ENCODE data around the gene MACROD2. TPM values are rescaled to one million over a fixed set of nuclear protein-coding genes. Genes with fewer than 3 reads are reported as not detected.

MACROD2 gene
- total RNA-seq, 4 donors from 2014 or later, result 10.0 to 24.0 (median 17.0) TPM

GRCh38 chr20:15859061-15859460 lies 1863.7 kb downstream of the MACROD2 start:
- intact Hi-C loops (cut with DNase I; ENCODE audit: low total_unique reads), result no loop called here
- no peak overlapping the region for H3K4me3 ChIP-seq (ENCODE audit: low read depth, poor library complexity, severe bottlenecking)
- DNase-seq (ENCODE audit: low spot score in 2 of 2), result no peak
- WGBS, 2 donors, result 98 to 100% methylated on average over 2 of the region's 2 CpGs
- no peak for TF ChIP-seq CTCF (IDR thresholded peaks at IDR 0.05)
- no peak for TF ChIP-seq POLR2A (IDR thresholded peaks at IDR 0.05)

- WGBS, 2 donors, result 77 to 79% methylated on average over 2 of the region's 2 CpGs
- DNase-seq (ENCODE audit: low spot score in 2 of 2), result no peak
- intact Hi-C loops (cut with DNase I; ENCODE audit: low total_unique reads), result no loop called here
- TF ChIP-seq CTCF (IDR thresholded peaks at IDR 0.05), result no peak
- H3K4me3 ChIP-seq (ENCODE audit: low read depth, poor library complexity, severe bottlenecking), result no peak overlapping the region
Measured at GRCh38 chr20:15860850-15861249, 1865.5 kb downstream of the MACROD2 start.

- H3K4me3 ChIP-seq (ENCODE audit: low read depth, poor library complexity, severe bottlenecking), result no peak overlapping the region
- TF ChIP-seq POLR2A (IDR thresholded peaks at IDR 0.05), result no peak
- no peak for TF ChIP-seq CTCF (IDR thresholded peaks at IDR 0.05)
- intact Hi-C loops (cut with DNase I; ENCODE audit: low total_unique reads), result no loop called here
- DNase-seq (ENCODE audit: low spot score in 2 of 2), result no peak
- WGBS, 2 donors, result 74 to 80% methylated on average over 4 of the region's 4 CpGs
Measured at GRCh38 chr20:15862178-15862577, 1866.9 kb downstream of the MACROD2 start.

GRCh38 chr20:15863735-15864134 lies 1868.4 kb downstream of the MACROD2 start:
- intact Hi-C loops (cut with DNase I; ENCODE audit: low total_unique reads), result no loop called here
- DNase-seq (ENCODE audit: low spot score in 2 of 2), result no peak
- TF ChIP-seq POLR2A (IDR thresholded peaks at IDR 0.05) (no peak), CTCF (IDR thresholded peaks at IDR 0.05) (no peak)

GRCh38 chr20:15865553-15865952 lies 1870.2 kb downstream of the MACROD2 start:
- intact Hi-C loops (cut with DNase I; ENCODE audit: low total_unique reads), result no loop called here
- no peak for DNase-seq (ENCODE audit: low spot score in 2 of 2)
- 92 to 98% methylated on average over 2 of the region's 2 CpGs for WGBS, 2 donors
- H3K4me3 ChIP-seq (ENCODE audit: low read depth, poor library complexity, severe bottlenecking), result no peak overlapping the region
- TF ChIP-seq POLR2A (IDR thresholded peaks at IDR 0.05) (no peak), CTCF (IDR thresholded peaks at IDR 0.05) (no peak)

More at GRCh38 chr20:15863735-15864134, 1868.4 kb downstream of the MACROD2 start:
- no peak overlapping the region for H3K4me3 ChIP-seq (ENCODE audit: low read depth, poor library complexity, severe bottlenecking)

- H3K4me3 ChIP-seq (ENCODE audit: low read depth, poor library complexity, severe bottlenecking), result no peak overlapping the region
- 61 to 71% methylated on average over 5 of the region's 5 CpGs for WGBS, 2 donors
- intact Hi-C loops (cut with DNase I; ENCODE audit: low total_unique reads), result no loop called here
- no peak for TF ChIP-seq POLR2A (IDR thresholded peaks at IDR 0.05)
- TF ChIP-seq CTCF (IDR thresholded peaks at IDR 0.05), result no peak
- no peak for DNase-seq (ENCODE audit: low spot score in 2 of 2)
Measured at GRCh38 chr20:15866916-15867730, 1871.8 kb downstream of the MACROD2 start.
